ENCODE measurements around the gene IQCK.

DNA sequence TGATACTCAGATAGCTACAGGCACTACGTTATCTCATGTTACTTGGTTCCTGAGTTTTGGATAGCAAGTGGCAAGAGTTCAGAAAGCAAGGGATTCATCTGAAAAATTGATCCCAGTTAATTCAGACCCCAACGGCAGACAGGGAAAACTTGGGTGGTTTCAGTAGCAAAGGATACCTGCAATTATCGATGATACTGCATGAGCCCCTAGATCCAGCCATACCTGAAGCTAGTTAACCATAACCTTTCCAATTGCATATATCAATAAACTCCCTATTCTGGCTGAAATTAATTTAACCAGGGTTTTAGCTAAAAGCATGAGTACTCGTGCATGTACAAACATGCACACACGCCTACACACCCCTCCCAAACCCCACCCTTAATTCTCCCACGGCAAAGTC, 4.4 kb upstream of the IQCK start:
- TF ChIP-seq, protein P1, sequence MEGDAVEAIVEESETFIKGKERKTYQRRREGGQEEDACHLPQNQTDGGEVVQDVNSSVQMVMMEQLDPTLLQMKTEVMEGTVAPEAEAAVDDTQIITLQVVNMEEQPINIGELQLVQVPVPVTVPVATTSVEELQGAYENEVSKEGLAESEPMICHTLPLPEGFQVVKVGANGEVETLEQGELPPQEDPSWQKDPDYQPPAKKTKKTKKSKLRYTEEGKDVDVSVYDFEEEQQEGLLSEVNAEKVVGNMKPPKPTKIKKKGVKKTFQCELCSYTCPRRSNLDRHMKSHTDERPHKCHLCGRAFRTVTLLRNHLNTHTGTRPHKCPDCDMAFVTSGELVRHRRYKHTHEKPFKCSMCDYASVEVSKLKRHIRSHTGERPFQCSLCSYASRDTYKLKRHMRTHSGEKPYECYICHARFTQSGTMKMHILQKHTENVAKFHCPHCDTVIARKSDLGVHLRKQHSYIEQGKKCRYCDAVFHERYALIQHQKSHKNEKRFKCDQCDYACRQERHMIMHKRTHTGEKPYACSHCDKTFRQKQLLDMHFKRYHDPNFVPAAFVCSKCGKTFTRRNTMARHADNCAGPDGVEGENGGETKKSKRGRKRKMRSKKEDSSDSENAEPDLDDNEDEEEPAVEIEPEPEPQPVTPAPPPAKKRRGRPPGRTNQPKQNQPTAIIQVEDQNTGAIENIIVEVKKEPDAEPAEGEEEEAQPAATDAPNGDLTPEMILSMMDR (tag by site-specific recombination; IDR thresholded peaks at IDR 0.05) = no peak
- TF ChIP-seq MZF1 (tag by site-specific recombination; IDR thresholded peaks at IDR 0.05; ENCODE audit: borderline replicate concordance) (no peak), ZSCAN23 (tag by site-specific recombination; IDR thresholded peaks at IDR 0.05) (no peak), ZNF501 (tag by site-specific recombination; IDR thresholded peaks at IDR 0.05) (no peak), ZNF184 (tag by site-specific recombination; IDR thresholded peaks at IDR 0.05) (no peak), ZSCAN30 (tag by site-specific recombination; IDR thresholded peaks at IDR 0.05) (no peak), ZNF354C (tag by site-specific recombination; IDR thresholded peaks at IDR 0.05; ENCODE audit: borderline replicate concordance, low read depth) (no peak), ZBTB11 (tag by site-specific recombination; conservative IDR thresholded peaks at IDR 0.05; ENCODE audit: low read depth) (no peak), ZNF10 (tag by site-specific recombination; IDR thresholded peaks at IDR 0.05) (no peak)

Data from HEK293 (cell line).